CD4-positive, alpha-beta T cell treated with Interleukin-17A for 4 hours (primary cell): ENCODE data around the gene NCOA1.
A peak's percentile ranks its signal among the peaks of the same experiment; 100 is the strongest.
"Not testable (repeated sequence)": the region's sequence is repeated elsewhere in the genome, so short reads cannot be mapped to it uniquely, and the experiment has no call there.

Experiments used
- DNase-seq: peaks from one replicate; pipeline ENCODE4 v3.0.0-alpha.2; 2020; ENCODE audit warnings: mixed read lengths

Gene NCOA1

GRCh38 chr2:24490690-24491541 is at the start of gene NCOA1:
Gene NCOA1, plus strand, starts transcription at chr2:24491254. Its CDS starts 167,424 bp downstream, at chr2:24658678.
- peak; percentile 93 for DNase-seq

GRCh38 chr2:24448797-24449196 is 42.3 kb upstream of the NCOA1 start:
- no peak for DNase-seq

GRCh38 chr2:24449344-24449743 is 41.7 kb upstream of the NCOA1 start:
- DNase-seq = no peak

- DNase-seq = no peak
Observed at GRCh38 chr2:24451805-24452501, 39.1 kb upstream of the NCOA1 start.

- DNase-seq = no peak
Observed at GRCh38 chr2:24452502-24452885, 38.6 kb upstream of the NCOA1 start.

- DNase-seq = no peak
Observed at GRCh38 chr2:24453379-24454073, 37.5 kb upstream of the NCOA1 start.

- DNase-seq = no peak
Observed at GRCh38 chr2:24454294-24454693, 36.8 kb upstream of the NCOA1 start.

- DNase-seq = no peak
Observed at GRCh38 chr2:24456599-24457556, 34.2 kb upstream of the NCOA1 start.

- DNase-seq = no peak
Observed at GRCh38 chr2:24457696-24458386, 33.2 kb upstream of the NCOA1 start.

GRCh38 chr2:24459224-24460161 is 31.6 kb upstream of the NCOA1 start:
- DNase-seq = no peak

GRCh38 chr2:24461685-24462084 is 29.4 kb upstream of the NCOA1 start:
- DNase-seq = no peak

GRCh38 chr2:24463271-24463670 is 27.8 kb upstream of the NCOA1 start:
- no peak for DNase-seq

GRCh38 chr2:24466871-24467870 is 23.9 kb upstream of the NCOA1 start:
- DNase-seq = no peak

GRCh38 chr2:24468453-24468852 is 22.6 kb upstream of the NCOA1 start:
- DNase-seq = not testable (repeated sequence)

GRCh38 chr2:24469148-24469650 is 21.9 kb upstream of the NCOA1 start:
- DNase-seq = no peak

GRCh38 chr2:24471662-24472061 is 19.4 kb upstream of the NCOA1 start:
- no peak for DNase-seq

GRCh38 chr2:24472416-24472815 is 18.6 kb upstream of the NCOA1 start:
- DNase-seq = no peak

- no peak for DNase-seq
Observed at GRCh38 chr2:24473626-24474025, 17.4 kb upstream of the NCOA1 start.

GRCh38 chr2:24474053-24474452 is 17.0 kb upstream of the NCOA1 start:
- DNase-seq = no peak
